GM10847 (cell line): ENCODE results near the gene TDRD12.

Experiments
- POLR2A ChIP-seq: IDR thresholded peaks from 2 replicates; pipeline ENCODE4 v1.6.1; 2011; ENCODE audit not compliant: insufficient read length; ENCODE audit errors: extremely low read depth

TDRD12 gene

DNA sequence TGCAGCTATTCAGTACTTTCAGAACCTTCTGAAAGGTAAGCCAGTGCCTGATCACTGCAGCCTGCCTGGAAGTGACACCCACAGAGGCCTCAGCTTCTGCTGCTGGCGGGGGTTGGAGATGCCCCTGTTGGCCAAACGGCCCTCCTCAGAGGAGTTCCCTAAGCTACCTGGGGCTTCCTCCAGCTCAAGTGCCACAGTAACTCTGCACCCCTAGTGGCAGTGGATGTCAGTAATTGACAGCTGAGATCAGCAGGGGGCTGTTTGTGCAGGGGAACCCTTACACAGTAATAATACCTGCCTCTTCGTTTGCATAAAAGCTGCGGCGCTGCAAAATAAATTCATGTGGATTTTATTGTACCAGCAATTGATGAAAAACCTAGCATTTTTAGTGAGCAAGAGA, 28.9 kb downstream of the TDRD12 start:
- no peak for TF ChIP-seq POLR2A

DNA sequence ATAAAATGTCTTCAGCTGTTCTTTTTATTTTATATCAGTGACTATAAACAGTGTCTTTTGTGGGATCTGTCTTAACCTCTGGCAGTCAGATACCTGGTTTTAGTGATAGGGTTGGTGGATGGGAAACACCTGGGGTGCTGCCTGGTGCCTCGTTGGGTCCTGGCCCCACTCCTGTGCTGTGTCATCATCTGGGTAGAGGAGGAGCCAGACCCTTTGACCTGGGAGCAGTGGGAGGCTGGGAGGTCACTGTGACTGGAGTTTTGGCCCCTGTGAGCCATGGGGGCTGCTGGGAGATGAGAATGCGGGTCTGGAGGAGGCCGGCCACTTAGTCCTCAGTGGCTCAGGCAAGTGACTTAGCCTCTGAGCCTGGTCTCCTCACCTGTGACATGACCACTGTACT, 29.4 kb downstream of the TDRD12 start:
- no peak for TF ChIP-seq POLR2A

DNA sequence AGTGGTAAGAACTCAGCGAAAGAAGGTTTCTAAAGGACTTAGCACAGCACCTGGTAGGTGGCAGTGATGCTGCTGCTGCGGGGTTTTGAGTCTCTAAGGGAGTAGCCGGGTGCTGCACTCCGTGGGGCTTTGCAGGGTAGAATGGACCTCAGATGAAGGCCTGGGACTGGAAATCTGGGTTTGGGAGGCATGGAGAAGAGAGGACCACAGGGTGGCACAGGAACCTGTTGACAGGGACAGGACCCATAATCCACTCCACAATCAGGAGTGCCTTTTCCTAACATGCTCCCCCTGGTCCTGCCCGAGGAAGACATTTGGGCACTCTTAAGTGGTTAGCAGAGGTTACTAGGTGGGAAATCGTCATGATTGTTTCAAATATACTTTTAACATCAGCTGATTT, 29.8 kb downstream of the TDRD12 start:
- TF ChIP-seq POLR2A, result no peak

DNA sequence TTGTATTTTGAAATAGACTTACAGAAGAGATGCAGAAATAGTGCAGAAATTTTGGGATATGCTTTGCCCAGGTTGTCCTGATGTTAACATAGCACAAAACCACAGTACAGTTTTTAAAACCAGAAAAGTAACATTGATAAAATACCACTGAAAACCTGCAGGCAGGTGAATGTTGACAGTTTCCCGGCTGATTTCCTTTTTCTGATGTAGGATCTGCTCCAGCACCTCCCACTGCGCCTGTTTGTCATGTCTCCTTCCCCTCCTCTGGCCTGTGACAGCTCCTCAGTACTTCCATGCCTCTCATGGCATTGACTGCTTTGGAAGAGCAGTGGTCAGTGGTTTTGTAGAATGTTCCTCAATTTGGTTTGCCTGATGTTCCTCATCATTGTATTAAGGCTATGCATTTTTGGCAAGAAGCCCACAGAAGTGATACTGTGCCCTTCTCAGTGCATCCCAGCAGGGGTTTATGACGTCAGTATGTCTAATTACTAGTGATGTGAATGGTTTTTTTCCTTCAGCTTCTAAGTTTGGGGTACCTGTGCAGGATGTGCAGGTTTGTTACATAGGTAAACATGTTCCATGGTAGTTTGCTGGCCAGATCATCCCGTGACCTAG, 31.0 kb downstream of the TDRD12 start:
- no peak for TF ChIP-seq POLR2A

DNA sequence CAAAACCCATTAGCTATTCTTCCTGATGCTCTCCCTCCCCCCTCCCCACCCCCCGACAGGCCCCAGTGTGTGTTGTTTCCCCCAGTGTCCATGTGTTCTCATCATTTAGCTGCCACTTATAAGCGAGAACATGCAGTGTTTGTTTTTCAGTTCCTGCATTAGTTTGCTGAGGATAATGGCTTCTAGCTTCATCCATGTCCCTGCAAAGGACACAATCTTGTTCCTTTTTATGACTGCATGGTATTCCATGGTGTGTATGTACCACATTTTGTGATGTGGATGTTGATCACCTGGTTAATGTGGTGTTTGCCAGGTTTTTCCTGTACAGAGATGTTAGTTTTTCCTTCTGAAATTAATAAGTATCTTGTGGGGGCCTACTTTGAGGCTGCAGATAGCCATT, 31.5 kb downstream of the TDRD12 start:
- no peak for TF ChIP-seq POLR2A

DNA sequence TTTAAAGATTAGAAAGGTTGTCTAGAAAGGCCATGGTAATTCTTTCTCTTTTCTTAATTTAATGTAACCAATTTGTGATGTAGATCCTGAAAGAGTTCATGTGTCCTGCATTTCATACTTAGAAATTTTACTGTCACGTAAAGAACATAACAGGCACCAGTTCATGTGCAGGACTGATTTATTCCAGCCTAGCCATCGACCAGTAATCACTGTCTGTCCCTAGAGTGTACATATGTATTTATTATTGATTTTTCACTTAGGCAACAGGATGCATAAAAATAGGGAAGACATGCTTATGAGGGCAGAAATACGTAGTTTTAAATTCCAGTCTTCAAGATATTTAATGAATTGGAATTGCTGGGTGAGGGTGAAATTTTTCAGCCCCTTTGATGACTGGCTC, 37.6 kb downstream of the TDRD12 start:
- no peak for TF ChIP-seq POLR2A

DNA sequence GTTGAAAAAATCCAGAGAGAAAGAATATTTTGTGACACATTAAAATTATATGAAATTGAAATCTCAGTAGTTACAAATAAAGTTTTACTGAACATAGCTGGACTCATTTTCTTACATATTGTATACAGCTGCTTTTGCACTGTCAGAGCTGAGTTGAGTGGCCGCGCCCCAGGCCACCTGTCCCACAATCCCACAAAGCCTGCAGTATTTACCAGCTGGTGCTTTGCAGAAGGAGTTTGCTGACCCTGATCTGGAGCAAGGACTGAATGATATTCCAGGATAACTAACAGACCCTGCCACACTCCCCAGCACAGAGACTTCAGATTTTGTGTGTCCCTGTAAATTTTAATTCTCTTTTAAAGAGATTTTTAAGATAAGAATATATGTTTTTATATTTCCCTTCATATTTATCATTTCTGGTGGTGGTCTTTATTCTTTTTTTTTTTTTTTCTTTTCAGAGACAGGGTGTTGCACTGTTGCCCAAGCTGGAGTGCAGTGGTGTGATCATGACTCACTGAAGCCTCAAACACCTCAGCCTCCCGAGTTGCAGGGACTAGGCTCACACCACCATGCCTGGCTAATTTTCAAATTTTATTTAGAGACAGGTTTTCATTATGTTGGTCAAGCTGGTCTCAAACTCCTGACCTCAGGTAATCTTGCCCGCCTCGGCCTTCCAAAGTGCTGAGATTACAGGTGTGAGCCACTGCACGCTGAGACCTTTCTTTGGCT, 48.5 kb downstream of the TDRD12 start:
- TF ChIP-seq POLR2A, result no peak

DNA sequence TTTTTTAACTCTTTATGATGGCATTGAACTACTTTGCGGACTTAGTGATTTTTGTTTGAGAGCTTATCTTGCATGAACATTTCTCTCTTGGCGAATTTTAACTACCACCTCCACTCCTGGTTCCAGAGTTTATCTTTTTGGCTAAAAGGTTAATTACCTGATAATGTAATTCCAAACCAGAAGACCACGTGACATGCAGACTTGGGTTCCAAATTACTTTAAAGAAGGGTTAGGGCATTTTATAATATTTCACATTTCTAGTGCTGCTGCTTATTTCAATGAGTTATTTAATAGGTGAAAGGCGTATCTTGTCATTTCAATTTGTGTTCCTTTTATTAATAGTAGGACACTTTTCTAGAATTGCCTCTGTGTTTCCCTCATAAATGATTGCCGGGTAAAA, 52.0 kb downstream of the TDRD12 start:
- TF ChIP-seq POLR2A, result no peak

DNA sequence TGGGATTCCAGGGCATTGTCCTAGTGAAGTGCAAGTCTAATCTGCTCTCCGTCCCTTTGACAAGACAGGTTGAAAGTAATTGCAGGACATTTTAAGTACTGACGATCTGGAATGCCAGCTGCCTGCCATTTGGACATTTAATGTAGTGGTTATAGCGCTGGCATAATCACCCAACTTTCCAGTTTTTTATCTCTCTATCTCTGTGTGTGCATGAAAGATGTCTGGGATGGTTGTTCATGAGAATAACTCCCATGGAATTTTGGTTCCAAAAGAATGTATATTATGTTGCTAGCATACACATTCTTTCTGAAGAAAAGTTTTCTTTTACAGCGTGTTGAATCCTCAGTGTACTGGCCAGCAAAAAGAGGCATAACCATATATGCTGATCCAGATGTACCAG, 53.6 kb downstream of the TDRD12 start:
- no peak for TF ChIP-seq POLR2A

DNA sequence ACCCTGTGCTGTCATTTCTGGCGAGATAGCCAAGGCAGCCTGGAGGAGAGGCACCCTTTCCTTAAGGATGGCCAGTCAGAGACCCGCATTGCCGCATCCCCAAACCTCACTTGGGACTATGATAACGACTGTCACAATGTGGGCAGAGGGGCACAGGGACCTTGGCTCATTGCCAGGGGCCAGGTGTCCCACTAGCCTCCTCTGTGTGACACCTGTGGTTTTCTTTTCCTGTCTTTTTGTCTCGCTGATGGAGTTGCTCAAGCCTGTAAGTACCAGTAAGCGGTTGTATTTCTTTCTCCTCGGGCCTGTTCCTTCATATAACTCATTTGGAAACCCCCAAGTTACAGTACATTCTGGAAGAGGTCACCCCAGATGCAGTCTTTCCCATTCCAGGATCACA, 59.5 kb downstream of the TDRD12 start:
- no peak for TF ChIP-seq POLR2A

DNA sequence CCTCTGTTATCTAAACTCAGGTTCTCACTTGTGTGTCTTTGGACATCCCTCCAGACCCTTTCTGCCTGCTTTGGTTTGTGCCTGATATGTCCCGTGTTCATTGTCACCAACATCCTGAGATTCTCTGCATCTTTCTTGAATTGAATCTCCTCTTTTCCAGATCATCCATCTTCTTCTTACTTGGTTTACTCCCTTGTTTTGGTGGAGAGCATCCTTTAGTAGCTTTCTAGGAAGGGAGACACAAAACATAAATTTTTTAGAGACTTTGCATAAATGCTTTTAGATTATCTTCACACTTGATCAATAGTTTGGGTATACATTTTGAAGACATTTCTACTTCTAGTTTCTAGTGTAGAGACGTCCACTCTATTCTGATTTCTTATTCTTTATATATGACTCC, 61.7 kb downstream of the TDRD12 start:
- TF ChIP-seq POLR2A, result no peak

DNA sequence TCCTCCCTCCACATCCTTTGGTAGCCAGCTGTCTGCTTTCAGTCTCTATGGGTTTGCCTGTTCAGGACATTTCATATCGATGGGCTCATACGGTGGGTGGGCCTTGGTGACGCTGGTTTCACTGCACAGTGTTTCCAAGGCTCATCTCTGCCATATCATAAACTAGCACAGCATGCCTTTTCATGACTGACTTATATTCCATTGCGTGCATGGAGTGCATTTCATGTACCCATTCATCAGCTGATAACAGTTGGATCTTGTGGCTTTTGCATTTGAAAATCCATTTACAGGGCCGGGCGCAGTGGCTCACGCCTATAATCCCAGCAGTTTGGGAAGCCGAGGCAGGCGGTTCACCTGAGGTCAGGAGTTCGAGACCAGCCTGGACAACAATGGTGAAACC, 69.9 kb downstream of the TDRD12 start:
- no peak for TF ChIP-seq POLR2A

DNA sequence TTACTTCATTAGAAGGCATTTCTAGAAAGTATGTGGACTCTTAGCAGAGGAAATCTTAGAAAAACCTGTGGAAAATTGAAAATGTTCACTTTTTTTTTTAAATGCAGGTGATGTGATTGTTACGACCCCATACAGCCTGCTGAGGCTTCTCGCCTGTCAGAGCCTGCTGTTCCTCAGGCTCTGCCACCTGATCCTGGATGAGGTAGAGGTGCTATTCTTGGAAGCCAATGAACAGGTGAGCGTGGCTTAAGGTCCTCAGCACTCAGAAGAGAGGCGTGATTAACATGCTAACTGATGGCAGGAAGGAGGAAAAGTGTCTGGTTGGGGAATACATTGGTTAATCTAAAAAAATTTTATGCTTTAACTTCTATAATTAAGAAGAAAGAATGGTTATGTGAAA, 78.6 kb downstream of the TDRD12 start:
- TF ChIP-seq POLR2A, result no peak

DNA sequence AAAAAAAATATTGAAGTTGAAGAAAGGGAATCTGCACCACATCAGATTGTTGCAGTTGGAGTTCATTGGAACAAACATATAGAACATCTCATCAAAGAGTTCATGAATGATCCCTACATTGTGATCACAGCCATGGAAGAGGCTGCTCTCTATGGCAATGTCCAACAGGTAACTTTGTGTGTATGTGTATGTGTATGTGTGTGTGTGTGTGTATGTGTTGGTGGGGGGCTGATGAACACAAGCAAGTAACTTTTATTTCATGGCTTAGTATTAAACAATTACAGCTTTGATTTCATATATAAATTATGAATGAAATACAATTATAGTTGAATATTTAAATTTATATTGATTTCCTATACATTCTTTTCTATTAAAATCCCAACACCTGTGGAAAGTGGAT, 80.6 kb downstream of the TDRD12 start:
- TF ChIP-seq POLR2A, result no peak

DNA sequence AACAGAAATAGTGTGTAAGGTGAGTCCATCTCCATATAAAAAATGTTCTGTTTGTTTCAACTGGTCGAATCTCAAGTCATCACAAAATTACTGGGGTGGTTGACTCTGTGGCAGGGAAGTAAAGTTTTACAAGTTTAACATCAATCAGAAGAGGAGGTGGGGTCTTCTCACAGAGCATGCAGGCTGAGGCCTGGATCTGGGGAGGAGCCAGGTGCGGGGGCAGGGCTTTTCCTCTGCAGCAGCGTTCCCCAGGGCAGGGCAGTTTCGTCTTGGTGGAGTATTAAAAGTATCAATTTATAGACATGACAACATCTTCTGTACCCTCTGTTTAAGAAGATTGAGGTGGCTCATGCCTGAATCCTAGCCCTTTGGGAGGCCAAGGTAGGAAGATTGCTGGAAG, 81.2 kb downstream of the TDRD12 start:
- no peak for TF ChIP-seq POLR2A

DNA sequence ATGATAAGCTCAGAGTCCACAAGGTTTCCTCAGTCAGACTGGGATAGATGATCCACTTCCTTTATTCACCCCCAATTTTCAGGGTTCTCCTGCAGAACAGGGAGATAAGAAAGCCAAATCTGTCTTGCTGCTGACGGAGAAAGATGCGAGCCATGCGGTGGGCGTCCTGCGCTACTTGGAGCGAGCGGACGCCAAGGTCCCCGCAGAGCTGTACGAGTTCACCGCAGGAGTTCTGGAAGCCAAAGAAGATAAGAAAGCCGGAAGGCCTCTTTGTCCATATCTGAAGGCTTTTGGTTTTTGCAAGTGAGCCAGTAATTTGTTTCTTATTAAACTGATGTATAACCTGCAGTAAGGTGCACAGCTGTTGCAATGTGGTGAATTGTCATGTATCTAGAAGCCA, 83.3 kb downstream of the TDRD12 start:
- TF ChIP-seq POLR2A, result no peak

DNA sequence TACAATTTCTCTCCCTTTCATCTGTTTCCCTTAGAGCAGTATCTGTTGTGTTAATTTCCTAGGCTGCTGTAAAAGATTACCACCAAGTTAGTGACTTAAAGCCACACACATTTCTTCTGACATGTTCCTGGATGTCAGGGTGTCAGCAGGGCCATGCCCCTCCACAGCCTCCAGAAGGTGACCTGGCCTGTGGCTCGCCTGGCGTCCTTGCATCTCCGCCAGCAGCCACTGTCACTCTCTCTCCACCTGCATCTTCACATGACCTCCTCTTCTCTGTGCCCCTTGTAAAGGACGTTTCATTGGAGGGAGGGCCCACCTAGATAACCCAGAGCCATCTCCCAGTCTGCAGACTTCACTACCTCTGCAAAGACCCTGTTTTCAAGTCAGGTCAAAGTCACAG, 88.7 kb downstream of the TDRD12 start:
- TF ChIP-seq POLR2A, result no peak
